Progenitor cell of endocrine pancreas (in vitro differentiated cells): ENCODE data around the gene CDKN2B-AS1. TPM values are rescaled to one million over a fixed set of nuclear protein-coding genes. Genes with fewer than 3 reads are reported as not detected.

Experiments
- DNase-seq: peaks from one replicate; pipeline ENCODE4 v3.0.0; 2021; ENCODE audit warnings: low spot score; ENCODE audit not compliant: unreplicated experiment
- H3K27ac Mint-ChIP-seq: 2 replicates; pipeline ENCODE4 v1.8.0; 2021; ENCODE audit warnings: mild to moderate bottlenecking, moderate library complexity, mixed read lengths
- H3K27me3 Mint-ChIP-seq: 2 replicates; pipeline ENCODE4 v1.8.0; 2021; ENCODE audit warnings: mixed read lengths
- H3K36me3 Mint-ChIP-seq: 2 replicates; pipeline ENCODE4 v1.8.0; 2022; ENCODE audit warnings: mixed read lengths; ENCODE audit not compliant: insufficient read depth
- H3K4me1 Mint-ChIP-seq: 2 replicates; pipeline ENCODE4 v1.8.0; 2021; ENCODE audit warnings: low read depth, mixed read lengths
- H3K4me3 Mint-ChIP-seq: 2 replicates; pipeline ENCODE4 v1.8.0; 2021; ENCODE audit warnings: low read depth, mild to moderate bottlenecking, moderate library complexity, mixed read lengths
- H3K9me3 Mint-ChIP-seq: 2 replicates; pipeline ENCODE4 v1.8.0; 2021; ENCODE audit warnings: low read depth, mixed read lengths
- CTCF ChIP-seq: fragments of 200-600 bp; sonication (generic); IDR thresholded peaks from one replicate; pipeline ENCODE4 v1.5.0; 2021; ENCODE audit warnings: antibody characterized with exemption, mild to moderate bottlenecking; ENCODE audit not compliant: unreplicated experiment
- total RNA-seq: library from RNA; stranded (reverse); gene quantifications from 2 replicates; pipeline ENCODE4 v1.2.1, GENCODE V29; 2021

The CDKN2B-AS1 gene
- total RNA-seq, 1 donor from 2014 or later: not detected

GRCh38 chr9:22157276-22157675 is 162.7 kb downstream of the CDKN2B-AS1 start:
- Mint-ChIP-seq H3K4me1 (peaks cover 9% of the 10 kb centered on the region), H3K27me3 (no peaks in the 10 kb centered on the region), H3K36me3 (no peaks in the 10 kb centered on the region), H3K9me3 (no peaks in the 10 kb centered on the region), H3K4me3 (no peak overlapping the region), H3K27ac (no peak overlapping the region)
- TF ChIP-seq CTCF: no peak
- no peak for DNase-seq

GRCh38 chr9:22157828-22158227 is 163.2 kb downstream of the CDKN2B-AS1 start:
- H3K36me3 Mint-ChIP-seq: no peaks in the 10 kb centered on the region
- H3K4me1 Mint-ChIP-seq: peaks cover 8% of the 10 kb centered on the region
- no peaks in the 10 kb centered on the region for H3K27me3 Mint-ChIP-seq
- H3K4me3 Mint-ChIP-seq: no peak overlapping the region
- no peak for TF ChIP-seq CTCF
- DNase-seq: no peak
- H3K27ac Mint-ChIP-seq: no peak overlapping the region
- H3K9me3 Mint-ChIP-seq: no peaks in the 10 kb centered on the region

- Mint-ChIP-seq H3K27me3 (no peaks in the 10 kb centered on the region), H3K27ac (no peak overlapping the region), H3K4me1 (peaks cover 7% of the 10 kb centered on the region), H3K36me3 (no peaks in the 10 kb centered on the region), H3K9me3 (no peaks in the 10 kb centered on the region), H3K4me3 (no peak overlapping the region)
- DNase-seq: no peak
- TF ChIP-seq CTCF: no peak
Measured at GRCh38 chr9:22158271-22158670, 163.7 kb downstream of the CDKN2B-AS1 start.

GRCh38 chr9:22158927-22159346 is 164.3 kb downstream of the CDKN2B-AS1 start:
- H3K4me3 Mint-ChIP-seq: no peak overlapping the region
- no peaks in the 10 kb centered on the region for H3K27me3 Mint-ChIP-seq
- H3K27ac Mint-ChIP-seq: no peak overlapping the region
- H3K9me3 Mint-ChIP-seq: no peaks in the 10 kb centered on the region
- no peak for DNase-seq
- H3K4me1 Mint-ChIP-seq: peaks cover 7% of the 10 kb centered on the region
- TF ChIP-seq CTCF: no peak
- no peaks in the 10 kb centered on the region for H3K36me3 Mint-ChIP-seq

GRCh38 chr9:22159586-22159985 is 165.0 kb downstream of the CDKN2B-AS1 start:
- H3K4me3 Mint-ChIP-seq: no peak overlapping the region
- no peaks in the 10 kb centered on the region for H3K27me3 Mint-ChIP-seq
- H3K9me3 Mint-ChIP-seq: no peaks in the 10 kb centered on the region
- peaks cover 7% of the 10 kb centered on the region for H3K4me1 Mint-ChIP-seq
- DNase-seq: no peak
- H3K27ac Mint-ChIP-seq: no peak overlapping the region
- no peaks in the 10 kb centered on the region for H3K36me3 Mint-ChIP-seq
- no peak for TF ChIP-seq CTCF

- TF ChIP-seq CTCF: no peak
- no peaks in the 10 kb centered on the region for H3K9me3 Mint-ChIP-seq
- H3K27ac Mint-ChIP-seq: no peak overlapping the region
- H3K4me1 Mint-ChIP-seq: peaks cover 7% of the 10 kb centered on the region
- H3K36me3 Mint-ChIP-seq: no peaks in the 10 kb centered on the region
- no peak overlapping the region for H3K4me3 Mint-ChIP-seq
- peaks cover 4% of the 10 kb centered on the region for H3K27me3 Mint-ChIP-seq
- DNase-seq: no peak
Measured at GRCh38 chr9:22160221-22160620, 165.6 kb downstream of the CDKN2B-AS1 start.
